Gastrocnemius medialis (tissue), 4 donors: ENCODE data around the gene THSD4. TPM values are rescaled to one million over a fixed set of nuclear protein-coding genes. Genes with fewer than 3 reads are reported as not detected.
A peak's percentile ranks its signal among the peaks of the same experiment; 100 is the strongest.

Experiments
- ATAC-seq, 2 donors: fragments of 150-250 bp; one replicate each; pipeline ENCODE4 v1.9.1; 2016
- DNase-seq, 2 donors: peaks; one replicate each; pipeline ENCODE4 v3.0.0-alpha.2; 2019
- H3K27ac ChIP-seq, 4 donors: fragments of 200-600 bp; sonication (generic); 1 replicate in 1 of 4; 2 replicates in 3 of 4; pipeline ENCODE4 v1.5.1; 2016 to 2018; ENCODE audit warnings: mild to moderate bottlenecking in 2 of 4, moderate library complexity in 1 of 4
- H3K27me3 ChIP-seq, 3 donors: fragments of 200-600 bp; sonication (generic) in 2 of 3; 1 replicate in 1 of 3; 2 replicates in 2 of 3; pipeline versions ENCODE4 v1.5.1 to v1.6.0; 2016 to 2019; ENCODE audit warnings: mild to moderate bottlenecking in 1 of 3, moderate library complexity in 1 of 3
- H3K36me3 ChIP-seq, 2 donors: fragments of 200-600 bp; sonication (generic) in 1 of 2; one replicate each; pipeline ENCODE4 v1.5.1; 2017 to 2018
- H3K4me1 ChIP-seq, 2 donors: fragments of 200-600 bp; sonication (generic) in 1 of 2; one replicate each; pipeline ENCODE4 v1.5.1; 2016 to 2017; ENCODE audit warnings: mild to moderate bottlenecking in 2 of 2
- H3K4me3 ChIP-seq, 4 donors: fragments of 200-600 bp; sonication (generic) in 3 of 4; 1 replicate in 1 of 4; 2 replicates in 3 of 4; pipeline ENCODE4 v1.5.1; 2016 to 2019; ENCODE audit warnings: mild to moderate bottlenecking in 2 of 4
- H3K9me3 ChIP-seq, 3 donors: fragments of 200-600 bp; sonication (generic) in 2 of 3; 1 replicate in 1 of 3; 2 replicates in 2 of 3; pipeline ENCODE4 v1.5.1; 2016 to 2019
- CTCF ChIP-seq, 5 experiments: fragments of 450-650 bp in 3 of 5; fragments of 200-600 bp in 2 of 5; sonication (generic) in 2 of 5; IDR thresholded peaks in 4 of 5; conservative IDR thresholded peaks in 1 of 5; 1 replicate in 4 of 5; 2 replicates in 1 of 5; pipeline ENCODE4 v1.5.1; 2016 to 2019; ENCODE audit warnings: antibody characterized with exemption in 5 of 5, mild to moderate bottlenecking in 3 of 5, moderate library complexity in 3 of 5
- POLR2A ChIP-seq, 2 donors: fragments of 450-650 bp; IDR thresholded peaks; one replicate each; pipeline ENCODE4 v1.6.1; 2017; ENCODE audit warnings: antibody characterized with exemption in 2 of 2, mild to moderate bottlenecking in 2 of 2, moderate library complexity in 2 of 2
- in situ Hi-C, 4 donors: fragments of 200-750 bp; cut with MboI; loops; one replicate each; pipeline versions ENCODE4 v1.15.0 to v1.8.0; 2017; ENCODE audit warnings: low sequenced_read_pairs in 4 of 4
- intact Hi-C: fragments of 100-400 bp; cut with DNase I; formaldehyde crosslinking; loops from one replicate; pipeline ENCODE4 v1.15.1; 2023; ENCODE audit warnings: low total_unique reads
- total RNA-seq, 4 donors: library from RNA; depleted of rRNA; stranded (reverse); fragments of >200 nt; gene quantifications; one replicate each; pipeline versions ENCODE4 v1.1.0 to v1.2.3, GENCODE V29; 2016

The THSD4 gene
- total RNA-seq, 4 donors from 2014 or later, result 0.35 to 3.1 (median 0.60) TPM

GRCh38 chr15:71679793-71680353, 564.6 kb downstream of the THSD4 start:
- Histone ChIP-seq H3K9me3 (no peaks in the 10 kb centered on the region), H3K36me3 (no peaks in the 10 kb centered on the region), H3K4me3 (no peak overlapping the region), H3K27me3 (no peaks in the 10 kb centered on the region), H3K27ac (peak overlapping the region in 3 of 4 donors; percentile 1 to 54 (median 26)), H3K4me1 (peaks cover 22 to 42% of the 10 kb centered on the region in 2 donors)
- intact Hi-C loops (no loop called here), in situ Hi-C loops (no loop called here)
- no peak for TF ChIP-seq CTCF (IDR thresholded peaks at IDR 0.05 in 4 of 5, conservative IDR thresholded peaks at IDR 0.05 in 1 of 5)
- TF ChIP-seq POLR2A (IDR thresholded peaks at IDR 0.05), result no peak
- DNase-seq (no peak), ATAC-seq (no peak)

GRCh38 chr15:71682001-71682400, 566.7 kb downstream of the THSD4 start:
- peaks cover 15 to 36% of the 10 kb centered on the region in 2 donors for H3K4me1 ChIP-seq
- H3K27me3 ChIP-seq, result no peaks in the 10 kb centered on the region
- H3K27ac ChIP-seq, result no peak overlapping the region
- H3K9me3 ChIP-seq, result no peaks in the 10 kb centered on the region
- in situ Hi-C loops (no loop called here), intact Hi-C loops (no loop called here)
- DNase-seq, result no peak
- no peak for ATAC-seq
- no peak for TF ChIP-seq CTCF (IDR thresholded peaks at IDR 0.05 in 4 of 5, conservative IDR thresholded peaks at IDR 0.05 in 1 of 5)
- TF ChIP-seq POLR2A (IDR thresholded peaks at IDR 0.05), result no peak
- H3K4me3 ChIP-seq, result no peak overlapping the region
- no peaks in the 10 kb centered on the region for H3K36me3 ChIP-seq

- Histone ChIP-seq H3K27ac (no peak overlapping the region), H3K36me3 (no peaks in the 10 kb centered on the region), H3K27me3 (no peaks in the 10 kb centered on the region), H3K9me3 (no peaks in the 10 kb centered on the region), H3K4me1 (peaks cover 0 to 20% of the 10 kb centered on the region in 2 donors), H3K4me3 (no peak overlapping the region)
- intact Hi-C loops (no loop called here), in situ Hi-C loops (no loop called here)
- DNase-seq, result no peak
- ATAC-seq, result no peak
- no peak for TF ChIP-seq POLR2A (IDR thresholded peaks at IDR 0.05)
- no peak for TF ChIP-seq CTCF (IDR thresholded peaks at IDR 0.05 in 4 of 5, conservative IDR thresholded peaks at IDR 0.05 in 1 of 5)
Measured at GRCh38 chr15:71683411-71684274, 568.4 kb downstream of the THSD4 start.

GRCh38 chr15:71685420-71685993, 570.2 kb downstream of the THSD4 start:
- intact Hi-C loops, result no loop called here
- in situ Hi-C loops, result no loop called here
- Histone ChIP-seq H3K27me3 (no peaks in the 10 kb centered on the region), H3K27ac (no peak overlapping the region), H3K36me3 (no peaks in the 10 kb centered on the region), H3K4me3 (no peak overlapping the region), H3K4me1 (peaks cover 0 to 7% of the 10 kb centered on the region in 2 donors), H3K9me3 (no peaks in the 10 kb centered on the region)
- TF ChIP-seq CTCF (IDR thresholded peaks at IDR 0.05 in 4 of 5, conservative IDR thresholded peaks at IDR 0.05 in 1 of 5) (no peak), POLR2A (IDR thresholded peaks at IDR 0.05) (no peak)
- ATAC-seq (no peak), DNase-seq (no peak)
